Astrocyte (in vitro differentiated cells and primary cell): ENCODE data around the gene PRR35.

ENCODE experiments used
- CTCF ChIP-seq: IDR thresholded peaks from 2 replicates; pipeline ENCODE4 v1.5.1; 2011; ENCODE audit warnings: low read depth, mild to moderate bottlenecking, inconsistent platforms, low read length, moderate library complexity; ENCODE audit not compliant: insufficient read depth
- EZH2 ChIP-seq: IDR thresholded peaks from 2 replicates; pipeline ENCODE4 v1.6.1; 2012; ENCODE audit warnings: mild to moderate bottlenecking, low read length, inconsistent platforms; ENCODE audit not compliant: insufficient read depth

GRCh38 chr16:586645-587590 is 26.7 kb downstream of the PRR35 start:
- TF ChIP-seq CTCF (no peak), EZH2 (no peak)
